ENCODE measurements around the gene RFC5. TPM values are rescaled to one million over a fixed set of nuclear protein-coding genes. Genes with fewer than 3 reads are reported as not detected.
A peak's percentile ranks its signal among the peaks of the same experiment; 100 is the strongest.

The RFC5 gene
- total and polyA plus RNA-seq, 7 experiments from 2014 or later = 6.3 to 40.3 (median 18.0) TPM

DNA sequence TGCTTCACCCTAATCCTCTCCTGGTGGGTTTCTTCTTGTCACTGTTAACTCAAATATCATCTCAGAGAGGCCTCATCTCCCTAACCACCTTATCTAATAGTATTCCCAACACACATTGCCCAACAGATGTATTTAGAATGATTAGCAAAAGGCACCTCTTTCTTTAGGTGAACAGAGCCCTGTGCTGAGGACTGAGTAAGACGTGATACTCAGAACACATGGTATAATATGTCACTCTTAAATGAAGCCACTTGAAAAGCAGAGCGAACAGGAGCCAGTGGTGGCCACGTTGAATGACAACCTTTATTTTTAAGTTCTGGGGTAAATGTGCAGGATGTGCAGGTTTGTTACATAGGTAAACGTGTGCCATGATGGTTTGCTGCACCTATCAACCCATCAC, 46.2 kb upstream of the RFC5 start:
- Histone ChIP-seq H3K27me3 (ENCODE audit: control insufficient read depth in 2 of 2, insufficient read depth in 2 of 2, low read length in 2 of 2) (no peaks in the 10 kb centered on the region), H3K4me3 (ENCODE audit: low read length) (no peak overlapping the region), H3K36me3 (ENCODE audit: control insufficient read depth in 2 of 3, insufficient read depth in 3 of 3, low read length in 3 of 3) (no peaks in the 10 kb centered on the region), H3K27ac (ENCODE audit: low read depth, low read length) (no peak overlapping the region), H3K9me3 (ENCODE audit: control insufficient read depth in 2 of 3, low read length in 3 of 3) (no peaks in the 10 kb centered on the region), H3K4me1 (ENCODE audit: control insufficient read depth in 2 of 2, insufficient read depth in 2 of 2, low read length in 2 of 2) (no peaks in the 10 kb centered on the region)
- intact Hi-C loops (cut with micrococcal nuclease) = no loop called here
- DNase-seq (no peak), ATAC-seq (no peak)
- Mint-ChIP-seq H3K4me3 (peak overlapping the region in 4 of 10 donors; percentile 38 to 86 (median 64)), H3K36me3 (peaks cover 0 to 20% (median 13%) of the 10 kb centered on the region in 5 donors), H3K9me3 (peaks cover 4 to 36% (median 15%) of the 10 kb centered on the region in 11 donors), H3K27ac (no peak overlapping the region), H3K4me1 (peaks cover 0 to 21% (median 10%) of the 10 kb centered on the region in 7 donors), H3K27me3 (peaks cover 48 to 62% (median 60%) of the 10 kb centered on the region in 5 donors)
- CTCF ChIA-PET = no interaction called here
- POLR2A ChIA-PET = no interaction called here

- H3K36me3 Mint-ChIP-seq = peaks cover 0 to 20% (median 13%) of the 10 kb centered on the region in 5 donors
- peaks cover 4 to 36% (median 15%) of the 10 kb centered on the region in 11 donors for H3K9me3 Mint-ChIP-seq
- Histone ChIP-seq H3K27ac (ENCODE audit: low read depth, low read length) (no peak overlapping the region), H3K27me3 (ENCODE audit: control insufficient read depth in 2 of 2, insufficient read depth in 2 of 2, low read length in 2 of 2) (no peaks in the 10 kb centered on the region), H3K9me3 (ENCODE audit: control insufficient read depth in 2 of 3, low read length in 3 of 3) (no peaks in the 10 kb centered on the region), H3K4me3 (ENCODE audit: low read length) (no peak overlapping the region), H3K36me3 (ENCODE audit: control insufficient read depth in 2 of 3, insufficient read depth in 3 of 3, low read length in 3 of 3) (no peaks in the 10 kb centered on the region), H3K4me1 (ENCODE audit: control insufficient read depth in 2 of 2, insufficient read depth in 2 of 2, low read length in 2 of 2) (no peaks in the 10 kb centered on the region)
- POLR2A ChIA-PET = no interaction called here
- H3K27me3 Mint-ChIP-seq = peaks cover 30 to 47% (median 42%) of the 10 kb centered on the region in 5 donors
- peaks cover 0 to 19% (median 8%) of the 10 kb centered on the region in 7 donors for H3K4me1 Mint-ChIP-seq
- DNase-seq (no peak), ATAC-seq (no peak)
- intact Hi-C loops (cut with micrococcal nuclease) = no loop called here
- CTCF ChIA-PET = no interaction called here
- no peak overlapping the region for H3K4me3 Mint-ChIP-seq
- no peak overlapping the region for H3K27ac Mint-ChIP-seq
Measured at GRCh38 chr12:117972301-117972700, 44.2 kb upstream of the RFC5 start.

- intact Hi-C loops (cut with micrococcal nuclease) = no loop called here
- H3K9me3 ChIP-seq (ENCODE audit: control insufficient read depth in 2 of 3, low read length in 3 of 3) = no peaks in the 10 kb centered on the region
- no peaks in the 10 kb centered on the region for H3K4me1 ChIP-seq (ENCODE audit: control insufficient read depth in 2 of 2, insufficient read depth in 2 of 2, low read length in 2 of 2)
- H3K27me3 Mint-ChIP-seq = peaks cover 10 to 41% (median 30%) of the 10 kb centered on the region in 5 donors
- H3K4me1 Mint-ChIP-seq = peaks cover 0 to 4% (median 0%) of the 10 kb centered on the region in 7 donors
- peaks cover 0 to 3% of the 10 kb centered on the region in 2 donors for H3K27me3 ChIP-seq (ENCODE audit: control insufficient read depth in 2 of 2, insufficient read depth in 2 of 2, low read length in 2 of 2)
- H3K4me3 Mint-ChIP-seq = no peak overlapping the region
- no peaks in the 10 kb centered on the region for H3K36me3 ChIP-seq (ENCODE audit: control insufficient read depth in 2 of 3, insufficient read depth in 3 of 3, low read length in 3 of 3)
- ATAC-seq (no peak), DNase-seq (no peak)
- H3K36me3 Mint-ChIP-seq = peaks cover 0 to 16% (median 13%) of the 10 kb centered on the region in 5 donors
- CTCF ChIA-PET = no interaction called here
- H3K27ac Mint-ChIP-seq = no peak overlapping the region
- H3K27ac ChIP-seq (ENCODE audit: low read depth, low read length) = no peak overlapping the region
- H3K4me3 ChIP-seq (ENCODE audit: low read length) = no peak overlapping the region
- POLR2A ChIA-PET = no interaction called here
- H3K9me3 Mint-ChIP-seq = peaks cover 4 to 36% (median 13%) of the 10 kb centered on the region in 11 donors
Measured at GRCh38 chr12:117975006-117975405, 41.5 kb upstream of the RFC5 start.

- POLR2A ChIA-PET = no interaction called here
Measured at GRCh38 chr12:117977373-117977772, 39.1 kb upstream of the RFC5 start.

GRCh38 chr12:117980616-117981015, 35.9 kb upstream of the RFC5 start:
- Mint-ChIP-seq H3K36me3 (no peaks in the 10 kb centered on the region), H3K27ac (no peak overlapping the region), H3K4me1 (no peaks in the 10 kb centered on the region), H3K4me3 (no peak overlapping the region), H3K27me3 (peaks cover 0 to 20% (median 14%) of the 10 kb centered on the region in 5 donors), H3K9me3 (peaks cover 0 to 3% (median 0%) of the 10 kb centered on the region in 11 donors)
- Histone ChIP-seq H3K4me1 (ENCODE audit: control insufficient read depth in 2 of 2, insufficient read depth in 2 of 2, low read length in 2 of 2) (no peaks in the 10 kb centered on the region), H3K27ac (ENCODE audit: low read depth, low read length) (no peak overlapping the region), H3K4me3 (ENCODE audit: low read length) (no peak overlapping the region), H3K27me3 (ENCODE audit: control insufficient read depth in 2 of 2, insufficient read depth in 2 of 2, low read length in 2 of 2) (peaks cover 0 to 3% of the 10 kb centered on the region in 2 donors), H3K36me3 (ENCODE audit: control insufficient read depth in 2 of 3, insufficient read depth in 3 of 3, low read length in 3 of 3) (no peaks in the 10 kb centered on the region), H3K9me3 (ENCODE audit: control insufficient read depth in 2 of 3, low read length in 3 of 3) (no peaks in the 10 kb centered on the region)
- DNase-seq = no peak
- ChIA-PET POLR2A (no interaction called here), CTCF (no interaction called here)
- intact Hi-C loops (cut with micrococcal nuclease) = no loop called here
- ATAC-seq = no peak

More at GRCh38 chr12:117977373-117977772, 39.1 kb upstream of the RFC5 start:
- Histone ChIP-seq H3K27ac (ENCODE audit: low read depth, low read length) (no peak overlapping the region), H3K9me3 (ENCODE audit: control insufficient read depth in 2 of 3, low read length in 3 of 3) (no peaks in the 10 kb centered on the region), H3K4me3 (ENCODE audit: low read length) (no peak overlapping the region), H3K36me3 (ENCODE audit: control insufficient read depth in 2 of 3, insufficient read depth in 3 of 3, low read length in 3 of 3) (no peaks in the 10 kb centered on the region), H3K4me1 (ENCODE audit: control insufficient read depth in 2 of 2, insufficient read depth in 2 of 2, low read length in 2 of 2) (no peaks in the 10 kb centered on the region), H3K27me3 (ENCODE audit: control insufficient read depth in 2 of 2, insufficient read depth in 2 of 2, low read length in 2 of 2) (peaks cover 0 to 3% of the 10 kb centered on the region in 2 donors)
- Mint-ChIP-seq H3K27ac (no peak overlapping the region), H3K9me3 (peaks cover 0 to 13% (median 2%) of the 10 kb centered on the region in 11 donors), H3K36me3 (peaks cover 0 to 8% (median 7%) of the 10 kb centered on the region in 5 donors), H3K27me3 (peaks cover 0 to 29% (median 25%) of the 10 kb centered on the region in 5 donors), H3K4me1 (no peaks in the 10 kb centered on the region), H3K4me3 (no peak overlapping the region)
- CTCF ChIA-PET = no interaction called here
- ATAC-seq = no peak
- intact Hi-C loops (cut with micrococcal nuclease) = no loop called here
- no peak for DNase-seq

DNA sequence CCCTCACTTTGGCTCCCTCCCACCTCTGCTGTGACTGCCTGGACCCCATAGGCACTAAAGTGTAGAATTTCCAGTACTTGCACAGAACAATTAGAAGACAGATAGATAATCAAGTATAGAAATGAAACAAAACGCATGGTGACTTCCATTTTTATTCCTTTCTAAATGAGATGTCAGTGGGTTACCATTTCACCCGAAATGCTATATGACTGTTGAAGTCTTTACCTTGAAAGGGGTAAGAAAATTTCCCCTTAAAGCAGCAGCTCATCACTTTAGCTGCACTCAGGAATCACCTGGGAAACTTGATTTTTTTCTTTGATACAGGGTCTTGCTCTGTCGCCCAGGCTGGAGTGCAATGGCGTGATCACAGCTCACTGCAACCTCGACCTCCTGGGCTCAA, 35.2 kb upstream of the RFC5 start:
- ChIA-PET POLR2A (no interaction called here), CTCF (no interaction called here)
- Mint-ChIP-seq H3K36me3 (no peaks in the 10 kb centered on the region), H3K9me3 (peaks cover 0 to 3% (median 0%) of the 10 kb centered on the region in 11 donors), H3K27ac (no peak overlapping the region), H3K4me1 (no peaks in the 10 kb centered on the region), H3K4me3 (no peak overlapping the region), H3K27me3 (peaks cover 0 to 26% (median 14%) of the 10 kb centered on the region in 5 donors)
- Histone ChIP-seq H3K9me3 (ENCODE audit: control insufficient read depth in 2 of 3, low read length in 3 of 3) (no peaks in the 10 kb centered on the region), H3K27ac (ENCODE audit: low read depth, low read length) (no peak overlapping the region), H3K4me3 (ENCODE audit: low read length) (no peak overlapping the region), H3K36me3 (ENCODE audit: control insufficient read depth in 2 of 3, insufficient read depth in 3 of 3, low read length in 3 of 3) (no peaks in the 10 kb centered on the region), H3K4me1 (ENCODE audit: control insufficient read depth in 2 of 2, insufficient read depth in 2 of 2, low read length in 2 of 2) (no peaks in the 10 kb centered on the region), H3K27me3 (ENCODE audit: control insufficient read depth in 2 of 2, insufficient read depth in 2 of 2, low read length in 2 of 2) (peaks cover 0 to 3% of the 10 kb centered on the region in 2 donors)
- intact Hi-C loops (cut with micrococcal nuclease) = no loop called here
- DNase-seq (no peak), ATAC-seq (no peak)

GRCh38 chr12:117985182-117985581, 31.3 kb upstream of the RFC5 start:
- Mint-ChIP-seq H3K36me3 (peaks cover 0 to 3% (median 0%) of the 10 kb centered on the region in 5 donors), H3K27me3 (peaks cover 0 to 24% (median 10%) of the 10 kb centered on the region in 5 donors), H3K4me3 (no peak overlapping the region), H3K9me3 (peaks cover 0 to 16% (median 3%) of the 10 kb centered on the region in 11 donors), H3K4me1 (no peaks in the 10 kb centered on the region), H3K27ac (no peak overlapping the region)
- Histone ChIP-seq H3K27me3 (ENCODE audit: control insufficient read depth in 2 of 2, insufficient read depth in 2 of 2, low read length in 2 of 2) (no peaks in the 10 kb centered on the region), H3K4me3 (ENCODE audit: low read length) (no peak overlapping the region), H3K27ac (ENCODE audit: low read depth, low read length) (no peak overlapping the region), H3K4me1 (ENCODE audit: control insufficient read depth in 2 of 2, insufficient read depth in 2 of 2, low read length in 2 of 2) (no peaks in the 10 kb centered on the region), H3K36me3 (ENCODE audit: control insufficient read depth in 2 of 3, insufficient read depth in 3 of 3, low read length in 3 of 3) (no peaks in the 10 kb centered on the region), H3K9me3 (ENCODE audit: control insufficient read depth in 2 of 3, low read length in 3 of 3) (no peaks in the 10 kb centered on the region)
- DNase-seq = no peak
- CTCF ChIA-PET = no interaction called here
- intact Hi-C loops (cut with micrococcal nuclease) = no loop called here
- ATAC-seq = no peak
- POLR2A ChIA-PET = no interaction called here
